GM12875 (cell line): Measurements from ENCODE around the gene GRM4.
A peak's percentile ranks its signal among the peaks of the same experiment; 100 is the strongest.

ENCODE experiments used
- H3K4me3 ChIP-seq: one replicate; pipeline ENCODE4 v1.5.1; 2011; ENCODE audit warnings: low read depth, low read length, control low read depth
- CTCF ChIP-seq: IDR thresholded peaks from 2 replicates; pipeline ENCODE4 v1.5.1; 2011; ENCODE audit warnings: low read depth, mild to moderate bottlenecking, control low read depth, inconsistent platforms, low read length, moderate library complexity, borderline replicate concordance; ENCODE audit not compliant: insufficient read depth

Gene GRM4

GRCh38 chr6:34145161-34146020 lies 496 bp downstream of the GRM4 start:
- no peak overlapping the region for H3K4me3 ChIP-seq
- no peak for TF ChIP-seq CTCF

GRCh38 chr6:34144581-34145160 lies 1.2 kb downstream of the GRM4 start:
- no peak overlapping the region for H3K4me3 ChIP-seq
- TF ChIP-seq CTCF, result no peak

GRCh38 chr6:34143884-34144580 lies 1.9 kb downstream of the GRM4 start:
- H3K4me3 ChIP-seq, result no peak overlapping the region
- TF ChIP-seq CTCF, result peak; percentile 29; the same call in 1 of the 2 replicates

- no peak for TF ChIP-seq CTCF
- no peak overlapping the region for H3K4me3 ChIP-seq
Measured at GRCh38 chr6:34143196-34143883, 2.5 kb downstream of the GRM4 start.

- H3K4me3 ChIP-seq, result no peak overlapping the region
- no peak for TF ChIP-seq CTCF
Measured at GRCh38 chr6:34142061-34142998, 3.6 kb downstream of the GRM4 start.

GRCh38 chr6:34140075-34140474 lies 5.8 kb downstream of the GRM4 start:
- TF ChIP-seq CTCF, result no peak
- no peak overlapping the region for H3K4me3 ChIP-seq
